ENCODE measurements around the gene APOE.
"Not testable (repeated sequence)": the region's sequence is repeated elsewhere in the genome, so short reads cannot be mapped to it uniquely, and the experiment has no call there.

Gene APOE

GRCh38 chr19:44886141-44886540 is 19.5 kb upstream of the APOE start:
- no peak for DNase-seq

- DNase-seq: no peak
Measured at GRCh38 chr19:44887648-44888047, 17.9 kb upstream of the APOE start.

- not testable (repeated sequence) for DNase-seq
Measured at GRCh38 chr19:44888335-44888734, 17.3 kb upstream of the APOE start.

- DNase-seq: no peak
Measured at GRCh38 chr19:44889830-44890365, 15.7 kb upstream of the APOE start.

GRCh38 chr19:44890366-44891015 is 15.1 kb upstream of the APOE start:
- peak; percentile 100 for DNase-seq

- DNase-seq: peak; percentile 100
Measured at GRCh38 chr19:44891016-44891882, 14.3 kb upstream of the APOE start, which contains the start of gene TOMM40. Gene TOMM40, plus strand, starts transcription at chr19:44891254. Its CDS starts 162 bp downstream, at chr19:44891416.

GRCh38 chr19:44892932-44893331 is 12.7 kb upstream of the APOE start:
- DNase-seq: no peak

- no peak for DNase-seq
Measured at GRCh38 chr19:44893332-44894051, 12.1 kb upstream of the APOE start.

GRCh38 chr19:44894052-44894400 is 11.6 kb upstream of the APOE start:
- DNase-seq: no peak

- no peak for DNase-seq
Measured at GRCh38 chr19:44894946-44895345, 10.7 kb upstream of the APOE start.

- DNase-seq: no peak
Measured at GRCh38 chr19:44897835-44898234, 7.8 kb upstream of the APOE start.

GRCh38 chr19:44900328-44901244 is 5.0 kb upstream of the APOE start:
- DNase-seq: no peak

- no peak for DNase-seq
Measured at GRCh38 chr19:44903216-44903601, 2.4 kb upstream of the APOE start.

GRCh38 chr19:44903602-44904425 is 1.8 kb upstream of the APOE start:
- DNase-seq: no peak

- DNase-seq: no peak
Measured at GRCh38 chr19:44904426-44904994, 1.1 kb upstream of the APOE start.

GRCh38 chr19:44907613-44908012 is 2.0 kb downstream of the APOE start:
- DNase-seq: no peak

GRCh38 chr19:44908074-44908835 is 2.7 kb downstream of the APOE start:
- DNase-seq: no peak

GRCh38 chr19:44908836-44909261 is 3.3 kb downstream of the APOE start:
- DNase-seq: no peak

- DNase-seq: no peak
Measured at GRCh38 chr19:44909775-44910174, 4.2 kb downstream of the APOE start.

- DNase-seq: not testable (repeated sequence)
Measured at GRCh38 chr19:44911896-44912295, 6.3 kb downstream of the APOE start.

All from SHP77 (cell line).